NCI-H526 (cell line): ENCODE data around the gene LAMC1.
A peak's percentile ranks its signal among the peaks of the same experiment; 100 is the strongest.

ENCODE experiments used
- DNase-seq, 2 experiments: peaks; one replicate each; lab custom pipeline; 2025; lab: John Stamatoyannopoulos, UW

Gene LAMC1

GRCh38 chr1:183080406-183080805 lies 57.2 kb downstream of the LAMC1 start:
- DNase-seq: no peak

- DNase-seq: no peak
Measured at GRCh38 chr1:183081402-183082120, 58.3 kb downstream of the LAMC1 start.

- no peak for DNase-seq
Measured at GRCh38 chr1:183082650-183083049, 59.4 kb downstream of the LAMC1 start.

GRCh38 chr1:183087001-183087400 lies 63.8 kb downstream of the LAMC1 start:
- DNase-seq: no peak

GRCh38 chr1:183089025-183089639 lies 65.9 kb downstream of the LAMC1 start:
- no peak for DNase-seq

GRCh38 chr1:183090391-183091006 lies 67.3 kb downstream of the LAMC1 start:
- DNase-seq: peak in 1 of 2 experiments; percentile 28

- no peak for DNase-seq
Measured at GRCh38 chr1:183091181-183091580, 68.0 kb downstream of the LAMC1 start.

- DNase-seq: no peak
Measured at GRCh38 chr1:183092350-183092749, 69.1 kb downstream of the LAMC1 start.

- DNase-seq: no peak
Measured at GRCh38 chr1:183093066-183093668, 69.9 kb downstream of the LAMC1 start.

GRCh38 chr1:183093786-183094298 lies 70.6 kb downstream of the LAMC1 start:
- no peak for DNase-seq

- DNase-seq: no peak
Measured at GRCh38 chr1:183094351-183094750, 71.1 kb downstream of the LAMC1 start.

- DNase-seq: no peak
Measured at GRCh38 chr1:183096351-183096750, 73.1 kb downstream of the LAMC1 start.

GRCh38 chr1:183096894-183097293 lies 73.7 kb downstream of the LAMC1 start:
- no peak for DNase-seq

- DNase-seq: no peak
Measured at GRCh38 chr1:183097438-183098051, 74.3 kb downstream of the LAMC1 start.

GRCh38 chr1:183098317-183098716 lies 75.1 kb downstream of the LAMC1 start:
- no peak for DNase-seq

- no peak for DNase-seq
Measured at GRCh38 chr1:183100361-183100974, 77.2 kb downstream of the LAMC1 start.

GRCh38 chr1:183101081-183101480 lies 77.9 kb downstream of the LAMC1 start:
- DNase-seq: no peak

- DNase-seq: no peak
Measured at GRCh38 chr1:183101841-183102276, 78.6 kb downstream of the LAMC1 start.

GRCh38 chr1:183103147-183103546 lies 79.9 kb downstream of the LAMC1 start:
- DNase-seq: no peak

GRCh38 chr1:183103577-183103976 lies 80.4 kb downstream of the LAMC1 start:
- DNase-seq: no peak

- peak in 1 of 2 experiments; percentile 18 for DNase-seq
Measured at GRCh38 chr1:183105449-183105848, 82.2 kb downstream of the LAMC1 start.

- no peak for DNase-seq
Measured at GRCh38 chr1:183106166-183106565, 82.9 kb downstream of the LAMC1 start.
